HG02870 (cell line): Measurements from ENCODE around the gene COMMD1.
"Not testable (repeated sequence)": the region's sequence is repeated elsewhere in the genome, so short reads cannot be mapped to it uniquely, and the experiment has no call there.

Experiments
- ATAC-seq: cut with Tn5 transposase; IDR thresholded peaks from one replicate; pipeline ENCODE4 v1.9.1; 2021; ENCODE audit warnings: mild to moderate bottlenecking, moderate library complexity; ENCODE audit not compliant: unreplicated experiment

The COMMD1 gene

DNA sequence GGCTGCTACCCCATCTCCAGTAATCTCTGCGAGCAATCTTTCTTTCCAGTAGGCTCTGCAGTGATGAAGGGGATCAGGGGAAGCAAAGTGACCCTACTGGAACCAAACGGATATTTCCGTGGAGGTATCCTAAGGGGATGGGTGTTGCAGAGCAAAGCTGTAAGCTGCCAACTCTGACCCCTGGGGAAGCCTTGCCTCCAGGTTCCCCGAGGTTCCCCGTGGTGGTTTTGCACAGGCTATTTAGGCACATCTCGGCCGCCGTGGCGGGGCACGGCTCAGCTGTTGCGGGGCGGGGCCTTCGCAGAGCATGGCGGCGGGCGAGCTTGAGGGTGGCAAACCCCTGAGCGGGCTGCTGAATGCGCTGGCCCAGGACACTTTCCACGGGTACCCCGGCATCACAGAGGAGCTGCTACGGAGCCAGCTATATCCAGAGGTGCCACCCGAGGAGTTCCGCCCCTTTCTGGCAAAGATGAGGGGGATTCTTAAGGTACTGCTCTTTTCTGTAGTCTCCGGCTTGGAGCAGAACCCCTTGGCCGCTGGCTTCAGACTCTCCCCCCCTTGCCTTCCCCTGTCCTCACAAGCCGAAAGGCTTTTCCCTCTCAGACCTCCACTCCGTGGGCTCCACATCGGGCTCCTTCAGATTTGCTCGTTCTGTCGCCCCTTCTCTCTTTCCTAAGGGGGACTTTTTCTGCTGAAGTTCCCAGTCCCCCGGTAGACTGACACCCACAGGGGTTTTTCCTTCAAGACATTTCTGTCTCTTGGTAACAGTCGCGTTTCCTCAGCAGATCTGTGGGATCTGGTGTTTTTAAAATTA lies at the start of gene COMMD1:
COMMD1 (plus strand) TSS at position 303 of the 814 bp plus-strand sequence; CDS start at position 308, 5 bp downstream.
- ATAC-seq: peak; percentile 98

DNA sequence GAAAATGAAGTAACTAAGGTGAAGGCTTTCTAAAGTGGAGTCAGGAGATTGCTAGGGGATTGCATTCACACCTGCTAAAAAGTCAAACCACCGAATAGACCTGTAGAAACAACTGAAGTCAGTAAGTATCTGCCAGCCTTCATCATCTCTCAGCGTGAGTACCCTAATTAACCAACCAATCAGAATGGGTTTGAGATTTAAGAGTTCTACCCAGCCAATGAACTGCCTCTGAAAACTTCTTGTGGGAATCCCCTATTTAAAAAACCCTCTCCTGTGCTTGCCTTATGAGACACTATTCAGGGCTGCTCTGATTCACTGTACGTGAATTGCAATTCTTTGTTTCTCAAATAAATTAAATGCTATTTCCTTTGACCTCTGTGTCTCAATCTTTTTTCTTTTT lies 48.2 kb upstream of the COMMD1 start:
- no peak for ATAC-seq

DNA sequence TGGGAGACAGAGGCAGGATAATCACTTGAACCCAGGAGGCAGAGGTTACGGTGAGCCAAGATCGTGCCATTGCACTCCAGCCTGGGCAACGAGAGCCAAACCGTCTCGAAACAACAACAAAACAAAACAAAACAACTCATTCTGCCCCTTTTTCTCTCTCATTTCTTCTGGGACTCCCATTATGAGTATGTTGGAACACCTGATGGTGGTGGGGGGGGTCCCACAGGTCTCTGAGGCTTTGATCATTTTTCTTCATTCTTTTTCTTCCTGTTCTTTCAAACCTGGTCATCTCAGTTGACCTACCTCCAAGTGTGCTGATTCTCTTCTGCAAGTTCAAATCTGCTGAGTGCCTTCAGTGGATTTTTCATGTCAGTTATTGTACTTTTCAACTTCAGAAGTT lies 43.4 kb upstream of the COMMD1 start:
- no peak for ATAC-seq

DNA sequence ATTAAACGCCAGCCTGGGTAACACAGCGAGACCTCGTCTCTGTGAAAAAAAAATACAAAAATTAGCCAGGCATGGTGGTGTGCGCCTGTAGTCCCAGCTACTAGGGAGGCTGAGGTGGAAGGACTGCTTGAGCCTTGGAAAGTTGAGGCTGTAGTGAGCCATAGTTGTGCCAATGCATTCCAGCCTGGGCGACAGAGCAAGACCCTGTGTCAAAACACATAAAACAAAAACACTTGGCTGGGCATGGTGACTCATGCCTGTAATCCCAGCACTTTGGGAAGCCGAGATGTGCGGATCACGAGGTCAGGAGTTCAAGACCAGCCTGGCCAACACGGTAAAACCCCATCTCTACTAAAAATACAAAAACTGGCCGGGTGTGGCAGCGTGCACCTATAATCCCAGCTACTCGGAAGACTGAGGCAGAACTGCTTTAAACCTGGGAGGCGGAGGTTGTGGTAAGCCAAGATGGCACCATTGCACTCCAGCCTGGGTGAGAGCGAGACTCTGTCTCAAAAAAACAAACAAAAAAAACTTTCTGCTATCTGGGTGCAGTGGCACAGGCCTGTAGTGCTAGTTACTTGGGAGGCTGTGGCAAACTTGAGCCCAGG lies 38.9 kb upstream of the COMMD1 start:
- ATAC-seq: not testable (repeated sequence)

DNA sequence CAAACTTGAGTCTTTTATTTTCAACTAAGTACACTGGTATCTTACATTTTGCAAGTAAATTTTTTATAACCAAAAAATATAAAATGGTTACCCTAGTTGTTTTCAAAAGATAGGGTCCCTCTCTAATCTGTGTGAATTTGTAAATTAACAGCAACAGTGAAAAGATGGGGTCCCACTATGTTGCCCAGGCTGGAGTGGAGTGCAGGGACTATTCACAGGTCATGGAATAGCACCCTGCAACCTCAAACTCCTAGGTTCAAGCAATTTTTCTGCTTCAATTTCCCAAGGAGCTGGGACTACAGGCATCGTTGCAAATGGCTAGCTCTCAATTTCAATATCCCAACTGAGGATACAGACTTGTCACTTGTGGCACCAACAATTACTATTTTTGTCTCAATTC lies 29.1 kb upstream of the COMMD1 start:
- ATAC-seq: no peak

DNA sequence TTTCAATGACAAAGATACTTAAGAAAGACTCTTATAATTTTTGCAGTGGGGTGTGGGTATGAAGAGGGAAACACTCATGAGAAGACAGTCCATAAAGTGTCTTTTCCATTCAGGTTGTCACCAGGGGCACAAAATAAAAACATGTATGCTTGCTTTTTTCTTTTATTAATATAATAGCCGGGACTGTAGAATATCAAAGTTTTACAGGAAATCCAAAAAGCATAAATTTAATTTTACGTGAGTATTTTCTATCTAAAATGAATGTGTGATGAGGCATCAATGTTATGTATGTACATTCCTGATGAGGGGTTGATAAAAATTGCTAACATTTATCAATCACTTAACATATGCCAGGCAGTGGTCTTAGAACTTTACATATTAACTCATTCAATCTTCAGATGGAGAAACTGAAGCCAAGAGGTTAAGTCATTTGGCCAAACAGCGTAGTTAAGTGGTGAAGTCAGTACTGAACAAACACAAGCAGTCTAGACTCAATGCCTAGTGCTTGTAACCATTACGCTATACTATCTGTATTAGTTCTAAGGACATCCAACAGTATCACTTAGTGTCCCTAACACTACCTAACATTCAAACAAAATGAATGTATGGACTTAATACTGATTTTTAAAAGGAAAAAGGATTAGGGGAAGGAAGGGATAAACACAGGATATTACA lies 27.8 kb upstream of the COMMD1 start:
- no peak for ATAC-seq

DNA sequence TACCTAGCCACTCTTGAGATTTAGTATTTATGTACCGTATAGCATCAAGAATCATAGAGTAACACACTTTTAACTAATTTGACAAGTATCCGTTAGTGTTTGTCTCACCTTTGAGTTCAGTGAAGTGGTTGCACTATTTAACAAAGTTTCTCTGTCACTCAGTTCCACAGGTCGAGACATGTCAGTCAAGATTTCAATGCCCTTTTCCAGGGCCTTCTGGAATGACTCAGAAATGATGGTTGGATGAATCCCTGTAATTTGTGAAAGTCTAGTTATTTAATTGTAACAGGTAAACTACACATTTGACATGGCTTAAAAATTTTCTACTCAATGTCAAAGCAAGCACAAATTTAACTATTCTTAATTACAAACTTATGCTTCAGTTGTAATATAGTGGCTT lies 26.7 kb upstream of the COMMD1 start:
- no peak for ATAC-seq

DNA sequence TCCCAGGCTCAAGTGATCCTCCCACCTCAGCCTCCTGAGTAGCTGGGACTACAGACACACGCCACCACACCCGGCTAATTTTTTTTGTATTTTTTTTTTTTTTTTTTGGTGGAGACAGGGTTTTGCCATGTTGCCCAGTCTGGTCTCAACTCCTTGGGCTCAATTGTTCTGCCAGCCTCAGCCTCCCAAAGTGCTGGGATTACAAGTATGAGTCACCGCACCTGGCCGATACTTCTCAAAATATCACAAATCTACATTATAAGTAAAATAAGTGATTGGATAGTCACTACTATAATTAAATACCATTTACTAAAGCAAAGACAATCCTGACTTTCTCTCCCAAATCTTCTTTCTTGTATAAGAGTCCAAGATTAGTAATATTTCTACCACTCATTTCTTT lies 26.1 kb upstream of the COMMD1 start:
- not testable (repeated sequence) for ATAC-seq

DNA sequence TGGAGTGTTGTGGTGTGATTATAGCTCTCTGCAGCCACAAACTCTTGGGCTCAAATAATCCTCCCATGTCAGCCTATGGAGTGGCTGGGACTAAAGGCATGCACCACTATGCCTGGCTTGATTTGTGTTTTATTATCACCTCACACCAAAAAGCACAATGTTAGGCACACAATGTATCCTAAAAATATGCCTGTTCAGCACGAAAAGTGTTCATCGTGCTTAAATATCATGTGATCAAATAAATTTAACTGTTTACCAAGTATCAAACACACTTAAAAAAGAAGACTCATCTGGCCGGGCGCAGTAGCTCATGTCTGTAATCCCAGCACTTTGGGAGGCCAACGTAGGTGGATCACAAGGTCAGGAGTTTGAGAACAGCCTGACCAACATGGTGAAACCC lies 22.6 kb upstream of the COMMD1 start:
- ATAC-seq: no peak

DNA sequence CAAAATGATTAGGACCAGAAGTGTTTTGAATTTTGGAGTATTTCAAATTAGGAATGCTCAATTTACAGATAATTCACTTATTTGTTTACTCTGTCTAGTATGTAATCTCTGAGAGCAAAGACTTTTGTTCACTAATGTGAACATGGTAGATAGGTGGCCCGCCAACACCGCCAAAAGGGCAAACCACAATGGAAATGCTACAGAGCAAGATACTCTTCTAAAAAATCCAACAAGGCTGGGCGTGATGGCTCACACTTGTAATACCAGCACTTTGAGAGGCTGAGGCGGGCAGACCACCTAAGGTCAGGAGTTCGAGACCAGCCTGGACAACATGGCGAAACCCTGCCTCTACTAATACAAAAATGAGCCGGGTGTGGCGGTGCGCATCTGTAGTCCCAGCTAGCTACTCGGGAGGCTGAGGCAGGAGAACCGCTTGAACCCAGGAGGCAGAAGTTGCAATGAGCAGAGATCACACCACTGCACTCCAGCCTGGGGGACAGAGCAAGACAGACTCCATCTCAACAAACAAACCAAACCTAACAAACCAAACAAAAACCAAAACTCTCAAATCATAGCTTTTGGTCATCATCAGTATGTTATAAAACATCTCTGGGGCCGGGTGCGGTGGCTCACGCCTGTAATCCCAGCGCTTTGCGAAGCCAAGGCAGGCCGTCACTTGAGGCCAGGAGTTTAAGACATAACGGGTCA lies 19.4 kb upstream of the COMMD1 start:
- no peak for ATAC-seq

DNA sequence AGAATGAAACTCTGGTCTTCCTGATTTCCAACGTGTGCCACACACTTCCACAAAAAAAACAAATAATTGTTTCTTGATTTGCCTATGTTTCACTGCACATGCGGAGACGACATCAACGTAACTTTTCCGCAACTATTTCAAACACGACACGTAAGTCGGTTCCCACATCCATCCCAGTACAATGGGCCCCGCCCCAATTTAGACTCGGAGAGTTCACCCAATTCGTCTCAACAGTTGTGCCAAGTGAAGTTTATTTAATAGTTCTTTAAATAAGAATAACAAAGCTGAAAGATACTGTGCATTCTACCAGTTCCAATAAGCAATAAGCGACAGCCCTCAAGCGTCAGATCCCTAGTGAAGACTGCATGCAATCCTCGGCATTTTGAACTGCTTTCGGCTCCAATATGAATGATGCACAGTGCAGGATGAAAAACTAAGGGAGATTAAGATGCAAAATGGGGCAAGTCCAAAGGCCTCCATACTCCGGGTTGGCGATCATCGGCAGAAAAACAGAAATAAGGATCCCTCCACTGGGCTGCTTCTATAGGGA lies 17.7 kb upstream of the COMMD1 start:
- no peak for ATAC-seq

DNA sequence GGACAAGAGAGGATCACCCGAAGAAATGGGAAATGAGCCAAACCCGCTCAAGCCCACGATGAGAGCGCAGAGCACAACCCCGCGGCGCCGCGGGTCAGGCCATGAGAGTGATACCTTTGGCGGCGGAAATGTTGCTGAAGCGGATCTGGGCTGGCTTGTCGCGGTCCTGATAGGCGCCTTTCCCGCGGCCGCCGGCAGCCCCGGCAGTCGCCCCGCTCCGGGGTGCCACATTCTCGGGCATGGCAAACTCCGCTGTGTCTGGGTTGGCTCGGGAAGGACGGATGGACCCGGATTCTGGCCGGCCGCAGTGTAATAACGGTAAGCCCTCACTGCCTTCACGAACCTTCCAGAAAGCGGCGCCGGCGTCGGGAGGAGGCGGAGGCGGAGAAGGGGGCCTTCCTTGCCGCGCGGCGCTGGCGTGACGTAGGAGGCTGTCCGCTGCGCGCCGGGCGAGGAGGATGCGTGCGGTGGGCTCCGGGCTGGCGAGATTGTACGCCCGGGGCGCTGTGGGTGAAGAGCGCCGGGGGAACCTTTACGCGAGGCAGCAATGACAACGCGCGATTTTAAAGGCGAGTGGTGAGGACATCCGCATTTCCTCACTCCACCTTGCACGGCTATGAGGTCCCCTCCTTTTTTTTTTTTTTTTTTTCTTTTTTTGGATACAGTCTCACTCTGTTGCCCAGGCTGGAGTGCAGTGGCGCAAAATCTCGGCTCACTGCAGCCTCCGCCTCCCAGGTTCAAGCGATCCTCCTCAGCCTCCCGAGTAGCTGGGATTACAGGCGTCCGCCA lies 17.0 kb upstream of the COMMD1 start, which contains the start of gene CCT4:
CCT4 (minus strand) TSS at position 390 of the 789 bp plus-strand sequence; CDS start at position 241, 149 bp downstream.
- peak; percentile 77 for ATAC-seq

DNA sequence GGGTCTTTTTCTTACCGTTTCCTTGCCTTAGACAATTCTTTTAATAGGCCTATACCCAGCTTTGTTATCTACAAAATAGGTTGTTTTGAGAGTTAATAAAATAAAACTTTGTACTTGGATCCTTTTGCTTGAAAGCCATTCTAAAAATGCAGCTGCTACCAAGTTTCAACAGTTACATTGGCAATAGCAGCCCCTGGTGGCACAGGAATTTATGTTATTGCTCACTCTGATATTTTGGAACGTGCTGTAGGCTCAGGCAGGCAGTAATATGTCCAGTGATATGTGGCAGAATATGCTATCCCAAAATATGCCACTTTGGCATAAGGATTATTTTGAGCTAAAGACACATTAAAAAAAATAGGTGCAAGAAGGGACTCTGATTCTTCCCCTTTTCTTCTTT lies 6.7 kb upstream of the COMMD1 start:
- ATAC-seq: no peak

DNA sequence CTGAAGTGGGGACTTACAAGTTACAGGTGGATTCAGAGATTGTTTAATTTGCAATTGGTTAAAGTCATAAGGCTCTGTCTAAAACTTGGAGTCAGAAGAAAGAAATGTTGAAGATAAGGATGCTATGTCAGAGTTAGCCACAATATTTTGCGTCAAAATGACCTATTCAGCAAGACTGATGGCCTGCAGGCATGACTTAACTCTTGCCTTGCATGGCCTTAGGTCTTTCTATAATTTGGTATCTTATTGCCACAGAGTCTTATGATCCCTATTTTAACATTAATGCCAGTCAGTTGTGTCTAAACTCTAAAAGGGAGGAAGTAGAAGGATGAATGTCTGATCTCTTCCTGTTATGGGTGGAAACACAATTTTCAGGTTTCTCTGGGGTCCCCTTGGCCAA lies 5.2 kb upstream of the COMMD1 start:
- ATAC-seq: no peak

DNA sequence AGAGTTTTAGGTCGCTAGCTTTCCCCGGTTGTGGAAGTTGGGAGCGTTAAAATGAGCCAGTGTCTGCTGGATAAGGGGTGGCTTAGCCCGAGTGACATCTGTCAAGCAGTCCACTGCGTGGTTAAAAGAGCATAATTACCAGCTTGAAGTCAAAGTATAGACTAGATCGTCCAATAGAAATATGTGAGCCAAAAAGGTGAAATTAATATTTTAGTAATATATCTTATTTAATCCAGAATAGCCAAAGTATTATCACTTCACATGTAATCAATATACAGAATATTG lies 654 bp downstream of the COMMD1 start:
- ATAC-seq: no peak

DNA sequence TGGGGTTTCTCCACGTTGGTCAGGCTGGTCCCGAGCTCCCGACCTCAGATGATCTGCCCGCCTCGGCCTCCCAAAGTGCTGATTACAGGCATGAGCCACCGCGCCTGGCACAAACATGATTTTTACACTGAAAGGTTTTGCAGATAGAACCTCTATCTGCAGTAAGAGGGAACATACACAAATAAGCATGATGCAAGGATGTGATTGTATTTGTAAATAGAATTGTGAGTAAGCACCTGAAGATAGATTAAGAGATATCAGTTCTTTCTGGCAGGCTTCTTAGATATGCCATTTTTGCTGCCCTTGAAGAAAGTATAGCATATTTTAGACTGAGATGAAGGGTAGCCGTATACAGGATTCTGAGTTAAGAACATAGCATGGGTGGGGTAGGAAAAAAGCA lies 3.6 kb downstream of the COMMD1 start:
- ATAC-seq: no peak

DNA sequence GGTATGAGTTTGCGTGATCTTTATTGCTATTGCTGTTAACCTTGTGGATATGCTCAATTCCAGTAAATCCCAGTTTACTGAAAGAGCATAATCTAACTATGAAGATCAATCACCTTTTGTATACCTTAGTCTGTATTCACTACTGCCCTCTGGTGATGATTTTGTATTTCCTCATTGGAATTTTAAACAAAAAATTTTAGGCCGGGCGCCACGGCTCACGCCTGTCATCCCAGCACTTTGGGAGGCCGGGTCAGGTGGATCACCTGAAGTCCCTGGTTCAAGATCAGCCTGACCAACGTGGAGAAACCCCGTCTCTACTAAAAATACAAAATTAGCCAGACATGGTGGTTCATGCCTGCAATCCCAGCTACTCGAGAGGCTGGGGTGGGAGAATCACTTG lies 5.1 kb downstream of the COMMD1 start:
- ATAC-seq: no peak

DNA sequence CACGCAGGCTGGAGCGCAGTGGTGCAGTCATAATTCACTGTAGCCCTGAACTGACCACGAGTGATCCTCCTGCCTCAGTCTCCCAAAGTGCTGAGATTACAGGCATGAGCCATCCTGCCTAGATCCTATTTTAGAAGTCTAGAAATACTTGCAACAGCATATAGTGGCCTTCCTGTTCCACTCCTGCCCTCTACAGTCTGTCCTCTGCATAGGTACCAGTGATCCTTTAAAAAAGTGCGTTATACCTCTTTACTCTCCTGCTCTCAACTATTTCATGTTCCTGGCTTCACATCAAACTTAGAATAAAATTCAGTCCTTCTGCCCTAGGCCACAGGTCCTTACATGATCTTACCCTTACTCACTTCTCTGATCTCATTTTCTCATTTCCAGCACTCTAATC lies 6.0 kb downstream of the COMMD1 start:
- ATAC-seq: no peak

DNA sequence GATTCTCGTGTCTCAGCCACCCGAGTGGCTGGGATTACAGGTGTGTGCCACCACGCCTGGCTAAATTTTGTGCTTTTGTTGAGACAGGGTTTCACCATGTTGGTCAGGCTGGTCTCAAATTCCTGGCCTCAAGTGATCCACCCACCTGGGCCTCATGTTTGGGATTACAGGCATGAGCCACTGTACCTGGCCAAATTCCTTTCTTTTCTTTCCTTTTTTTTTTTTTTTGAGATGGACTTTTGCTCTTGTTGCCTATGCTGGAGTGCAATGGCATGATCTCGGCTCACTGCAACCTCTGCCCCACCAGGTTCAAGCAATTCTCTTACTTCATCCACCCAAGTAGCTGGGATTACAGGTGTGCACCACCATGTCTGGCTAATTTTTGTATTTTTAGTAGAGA lies 9.3 kb downstream of the COMMD1 start:
- not testable (repeated sequence) for ATAC-seq

DNA sequence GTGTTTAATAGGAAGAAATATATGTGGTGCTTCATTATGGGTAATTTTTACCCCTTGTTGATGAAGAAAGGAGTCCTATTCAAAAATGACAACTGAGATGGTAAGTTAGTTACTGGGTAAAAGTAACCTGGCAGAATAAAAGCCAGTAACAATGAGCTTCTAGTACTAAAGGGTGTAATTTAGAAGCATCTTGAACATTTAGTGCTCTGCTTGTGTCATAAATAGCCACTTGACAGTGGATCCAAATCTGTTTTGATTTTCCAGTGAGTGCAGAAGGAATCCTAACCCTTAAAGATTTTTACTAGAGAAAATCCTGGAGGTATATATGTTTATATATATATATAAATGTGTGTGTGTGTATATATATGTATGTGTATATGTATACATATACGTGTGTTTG lies 15.1 kb downstream of the COMMD1 start:
- no peak for ATAC-seq
